ENCODE measurements around the gene EME2. TPM values are rescaled to one million over a fixed set of nuclear protein-coding genes. Genes with fewer than 3 reads are reported as not detected.

The EME2 gene
- polyA plus RNA-seq, 3 donors from 2014 or later = 0.79 to 2.2 (median 1.0) TPM

GRCh38 chr16:1751946-1752345 lies 20.7 kb upstream of the EME2 start:
- peaks cover 0 to 19% (median 0%) of the 10 kb centered on the region in 3 donors for H3K36me3 Mint-ChIP-seq
- H3K27ac Mint-ChIP-seq = no peak overlapping the region
- no peaks in the 10 kb centered on the region for H3K9me3 Mint-ChIP-seq
- DNase-seq = no peak
- H3K27me3 Mint-ChIP-seq (ENCODE audit: low read depth in 3 of 3) = peaks cover 0 to 2% (median 2%) of the 10 kb centered on the region in 3 donors
- H3K4me1 Mint-ChIP-seq = peaks cover 3 to 5% of the 10 kb centered on the region in 2 donors
- no peak overlapping the region for H3K4me3 Mint-ChIP-seq

- H3K4me1 Mint-ChIP-seq = peaks cover 6 to 8% of the 10 kb centered on the region in 2 donors
- DNase-seq = no peak
- H3K9me3 Mint-ChIP-seq = no peaks in the 10 kb centered on the region
- H3K27ac Mint-ChIP-seq = no peak overlapping the region
- peaks cover 0 to 2% (median 2%) of the 10 kb centered on the region in 3 donors for H3K27me3 Mint-ChIP-seq (ENCODE audit: low read depth in 3 of 3)
- peaks cover 0 to 19% (median 0%) of the 10 kb centered on the region in 3 donors for H3K36me3 Mint-ChIP-seq
- no peak overlapping the region for H3K4me3 Mint-ChIP-seq
Observed at GRCh38 chr16:1752853-1753252, 19.8 kb upstream of the EME2 start.

- Mint-ChIP-seq H3K4me3 (no peak overlapping the region), H3K36me3 (peaks cover 0 to 12% (median 0%) of the 10 kb centered on the region in 3 donors), H3K27ac (no peak overlapping the region), H3K27me3 (ENCODE audit: low read depth in 3 of 3) (peaks cover 0 to 2% (median 2%) of the 10 kb centered on the region in 3 donors), H3K4me1 (peaks cover 6 to 9% of the 10 kb centered on the region in 2 donors), H3K9me3 (no peaks in the 10 kb centered on the region)
- DNase-seq = no peak
Observed at GRCh38 chr16:1754204-1754603, 18.4 kb upstream of the EME2 start.

DNA sequence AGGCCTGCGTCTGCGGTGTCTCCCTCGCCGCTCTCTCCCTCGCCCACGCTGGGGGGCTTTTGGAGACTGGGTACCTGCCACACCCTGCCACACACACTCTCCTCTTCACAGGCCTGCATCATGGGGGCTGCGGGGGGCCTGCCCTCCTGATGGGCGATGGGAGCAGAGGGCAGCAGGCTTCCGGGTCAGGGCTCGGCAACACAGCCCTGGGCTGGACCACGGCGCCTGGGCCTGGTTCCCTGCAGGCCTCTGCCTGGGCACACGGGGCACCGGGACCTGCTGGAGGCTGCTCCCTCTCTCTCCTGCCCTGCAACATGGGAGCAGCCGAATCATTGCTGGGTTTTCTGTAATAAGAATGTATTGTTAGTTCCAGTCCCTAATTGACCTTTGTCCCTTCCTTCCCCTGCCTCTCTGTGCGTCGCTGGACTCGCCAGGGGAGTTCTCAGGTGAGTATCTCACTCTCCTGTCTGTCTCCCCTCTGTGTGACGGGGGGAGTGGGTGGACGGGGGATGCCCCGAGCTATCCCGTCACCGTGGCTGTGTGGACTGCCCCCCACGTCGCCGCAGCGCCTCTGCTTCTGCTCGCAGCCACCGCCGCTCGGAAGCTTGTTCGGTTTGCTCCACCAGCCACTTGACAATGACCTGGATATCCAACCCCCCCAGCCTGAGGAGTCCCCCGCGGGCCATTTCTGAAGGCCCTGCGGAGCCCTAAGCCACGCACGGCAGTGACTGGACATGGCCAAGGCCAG lies 14.7 kb upstream of the EME2 start:
- no peak overlapping the region for H3K4me3 Mint-ChIP-seq
- no peaks in the 10 kb centered on the region for H3K9me3 Mint-ChIP-seq
- H3K4me1 Mint-ChIP-seq = peaks cover 6 to 9% of the 10 kb centered on the region in 2 donors
- peaks cover 0 to 16% (median 0%) of the 10 kb centered on the region in 3 donors for H3K36me3 Mint-ChIP-seq
- H3K27me3 Mint-ChIP-seq (ENCODE audit: low read depth in 3 of 3) = peaks cover 0 to 2% (median 0%) of the 10 kb centered on the region in 3 donors
- no peak for DNase-seq
- no peak overlapping the region for H3K27ac Mint-ChIP-seq

GRCh38 chr16:1758923-1759322 lies 13.7 kb upstream of the EME2 start:
- no peak overlapping the region for H3K4me3 Mint-ChIP-seq
- no peaks in the 10 kb centered on the region for H3K9me3 Mint-ChIP-seq
- H3K36me3 Mint-ChIP-seq = peaks cover 0 to 15% (median 0%) of the 10 kb centered on the region in 3 donors
- DNase-seq = no peak
- H3K27ac Mint-ChIP-seq = no peak overlapping the region
- peaks cover 6 to 9% of the 10 kb centered on the region in 2 donors for H3K4me1 Mint-ChIP-seq
- peaks cover 0 to 2% (median 1%) of the 10 kb centered on the region in 3 donors for H3K27me3 Mint-ChIP-seq (ENCODE audit: low read depth in 3 of 3)

GRCh38 chr16:1759511-1759910 lies 13.1 kb upstream of the EME2 start:
- DNase-seq = no peak
- H3K4me1 Mint-ChIP-seq = peaks cover 6 to 9% of the 10 kb centered on the region in 2 donors

DNA sequence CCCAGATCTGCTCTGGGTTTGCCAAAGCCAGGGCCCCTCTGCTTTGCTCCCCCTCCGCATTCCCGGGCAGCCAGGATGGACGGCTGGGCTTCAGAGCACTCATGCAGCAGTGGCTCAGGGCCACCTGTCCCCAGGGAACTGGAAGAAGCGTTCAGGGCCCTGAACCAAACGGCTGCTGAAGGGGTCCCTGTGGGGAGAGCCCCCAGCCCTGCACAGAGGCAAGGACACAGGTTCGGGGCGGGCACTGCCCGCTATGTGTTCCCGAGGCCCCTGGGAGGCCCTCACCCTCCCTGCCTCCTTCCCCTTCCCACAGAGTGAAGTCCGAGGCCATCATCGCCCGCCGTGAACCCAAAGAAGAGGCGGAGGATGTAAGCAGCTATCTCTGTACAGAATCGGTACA lies 11.7 kb upstream of the EME2 start:
- H3K27me3 Mint-ChIP-seq (ENCODE audit: low read depth in 3 of 3) = peaks cover 0 to 2% (median 1%) of the 10 kb centered on the region in 3 donors
- no peak overlapping the region for H3K4me3 Mint-ChIP-seq
- H3K27ac Mint-ChIP-seq = no peak overlapping the region
- H3K36me3 Mint-ChIP-seq = peaks cover 0 to 6% (median 0%) of the 10 kb centered on the region in 3 donors
- H3K4me1 Mint-ChIP-seq = peaks cover 6 to 11% of the 10 kb centered on the region in 2 donors
- no peak for DNase-seq
- H3K9me3 Mint-ChIP-seq = no peaks in the 10 kb centered on the region

More at GRCh38 chr16:1759511-1759910, 13.1 kb upstream of the EME2 start:
- H3K36me3 Mint-ChIP-seq = peaks cover 0 to 15% (median 0%) of the 10 kb centered on the region in 3 donors
- H3K27ac Mint-ChIP-seq = no peak overlapping the region
- peaks cover 0 to 2% (median 1%) of the 10 kb centered on the region in 3 donors for H3K27me3 Mint-ChIP-seq (ENCODE audit: low read depth in 3 of 3)
- no peaks in the 10 kb centered on the region for H3K9me3 Mint-ChIP-seq
- no peak overlapping the region for H3K4me3 Mint-ChIP-seq

DNA sequence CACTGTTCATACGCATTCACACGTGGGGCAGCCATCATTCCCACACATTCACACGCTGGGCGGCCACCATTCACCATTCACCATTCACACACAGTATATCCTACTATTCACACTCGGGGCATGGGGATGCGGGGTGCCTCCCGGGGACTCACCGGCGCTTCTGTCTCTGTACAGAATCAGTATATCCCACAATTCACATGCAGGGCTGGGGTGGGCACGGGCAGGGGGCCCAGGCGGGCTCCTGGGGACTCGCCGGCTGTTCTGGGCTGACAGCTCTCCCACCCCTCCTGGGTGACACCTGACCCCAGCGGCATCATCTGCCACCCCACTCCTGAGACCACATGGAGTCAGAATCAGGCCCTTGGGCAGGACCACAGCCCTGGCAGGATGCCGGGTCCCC lies 10.9 kb upstream of the EME2 start:
- Mint-ChIP-seq H3K4me1 (peaks cover 3 to 9% of the 10 kb centered on the region in 2 donors), H3K36me3 (peaks cover 0 to 6% (median 0%) of the 10 kb centered on the region in 3 donors), H3K9me3 (no peaks in the 10 kb centered on the region), H3K4me3 (no peak overlapping the region), H3K27me3 (ENCODE audit: low read depth in 3 of 3) (peaks cover 0 to 2% (median 1%) of the 10 kb centered on the region in 3 donors), H3K27ac (no peak overlapping the region)
- DNase-seq = no peak

DNA sequence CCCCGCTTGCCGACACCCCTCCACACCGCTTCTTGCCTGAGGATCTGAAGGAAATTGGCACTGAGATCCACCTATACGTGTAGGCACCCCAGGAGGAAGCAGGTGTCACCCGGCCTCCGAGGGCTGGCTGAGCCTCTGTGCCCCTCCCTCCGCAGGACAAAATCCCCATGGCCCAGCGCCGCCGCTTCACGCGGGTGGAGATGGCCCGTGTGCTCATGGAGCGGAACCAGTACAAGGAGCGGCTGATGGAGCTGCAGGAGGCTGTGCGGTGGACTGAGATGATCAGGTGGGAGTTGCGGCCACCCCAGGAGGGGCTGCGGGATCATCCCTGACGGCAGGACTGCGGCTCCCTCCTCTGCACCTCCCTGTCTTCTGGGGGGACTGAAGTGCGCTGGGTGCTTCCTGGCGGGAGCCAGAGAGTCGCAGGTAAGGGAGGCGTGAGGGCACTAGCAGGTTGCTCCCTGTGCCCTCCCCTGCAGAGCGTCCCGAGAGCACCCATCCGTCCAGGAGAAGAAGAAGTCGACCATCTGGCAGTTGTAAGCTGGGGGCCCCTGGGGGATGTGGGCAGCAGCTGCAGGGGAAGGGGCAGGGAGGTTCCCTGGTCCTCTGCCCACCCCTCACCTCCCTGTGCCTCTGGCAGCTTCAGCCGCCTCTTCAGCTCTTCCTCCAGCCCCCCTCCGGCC lies 10.3 kb upstream of the EME2 start:
- peaks cover 0 to 6% (median 0%) of the 10 kb centered on the region in 3 donors for H3K36me3 Mint-ChIP-seq
- no peak overlapping the region for H3K27ac Mint-ChIP-seq
- peaks cover 0 to 2% (median 1%) of the 10 kb centered on the region in 3 donors for H3K27me3 Mint-ChIP-seq (ENCODE audit: low read depth in 3 of 3)
- peaks cover 0 to 6% of the 10 kb centered on the region in 2 donors for H3K4me1 Mint-ChIP-seq
- H3K4me3 Mint-ChIP-seq = no peak overlapping the region
- DNase-seq = no peak
- no peaks in the 10 kb centered on the region for H3K9me3 Mint-ChIP-seq

DNA sequence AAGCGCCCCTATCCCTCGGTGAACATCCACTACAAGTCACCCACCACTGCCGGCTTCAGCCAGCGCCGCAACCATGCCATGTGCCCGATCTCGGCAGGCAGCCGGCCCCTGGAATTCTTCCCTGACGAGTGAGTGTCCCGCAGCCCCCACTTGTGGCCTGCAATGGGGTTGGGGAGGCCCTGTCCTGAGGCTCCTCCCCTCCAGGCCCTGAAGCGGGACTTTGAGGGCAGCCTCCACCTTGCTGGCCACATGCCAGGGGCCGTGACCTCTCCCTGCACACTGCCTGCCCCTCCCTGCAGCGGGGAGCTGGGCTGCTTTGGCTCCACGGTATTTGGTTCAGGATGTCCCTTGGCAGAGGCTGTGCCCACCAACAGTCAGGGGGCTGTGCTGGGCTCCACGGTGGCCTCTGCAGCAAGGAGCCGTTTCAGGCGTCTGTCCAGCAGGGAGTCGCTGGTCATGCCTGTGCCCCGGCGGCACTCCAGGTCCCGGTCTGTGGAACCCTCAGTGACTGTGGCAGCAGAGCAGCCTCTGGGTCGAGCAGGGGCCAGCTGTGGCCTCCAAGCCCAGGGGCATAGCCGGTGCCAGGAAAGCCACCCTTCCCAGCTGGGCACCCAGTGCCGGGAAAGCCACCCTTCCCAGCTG lies 9.6 kb upstream of the EME2 start:
- Mint-ChIP-seq H3K36me3 (peaks cover 0 to 6% (median 0%) of the 10 kb centered on the region in 3 donors), H3K27ac (no peak overlapping the region), H3K9me3 (no peaks in the 10 kb centered on the region), H3K4me3 (no peak overlapping the region), H3K4me1 (peaks cover 0 to 2% of the 10 kb centered on the region in 2 donors), H3K27me3 (ENCODE audit: low read depth in 3 of 3) (peaks cover 0 to 2% (median 1%) of the 10 kb centered on the region in 3 donors)
- DNase-seq = no peak

DNA sequence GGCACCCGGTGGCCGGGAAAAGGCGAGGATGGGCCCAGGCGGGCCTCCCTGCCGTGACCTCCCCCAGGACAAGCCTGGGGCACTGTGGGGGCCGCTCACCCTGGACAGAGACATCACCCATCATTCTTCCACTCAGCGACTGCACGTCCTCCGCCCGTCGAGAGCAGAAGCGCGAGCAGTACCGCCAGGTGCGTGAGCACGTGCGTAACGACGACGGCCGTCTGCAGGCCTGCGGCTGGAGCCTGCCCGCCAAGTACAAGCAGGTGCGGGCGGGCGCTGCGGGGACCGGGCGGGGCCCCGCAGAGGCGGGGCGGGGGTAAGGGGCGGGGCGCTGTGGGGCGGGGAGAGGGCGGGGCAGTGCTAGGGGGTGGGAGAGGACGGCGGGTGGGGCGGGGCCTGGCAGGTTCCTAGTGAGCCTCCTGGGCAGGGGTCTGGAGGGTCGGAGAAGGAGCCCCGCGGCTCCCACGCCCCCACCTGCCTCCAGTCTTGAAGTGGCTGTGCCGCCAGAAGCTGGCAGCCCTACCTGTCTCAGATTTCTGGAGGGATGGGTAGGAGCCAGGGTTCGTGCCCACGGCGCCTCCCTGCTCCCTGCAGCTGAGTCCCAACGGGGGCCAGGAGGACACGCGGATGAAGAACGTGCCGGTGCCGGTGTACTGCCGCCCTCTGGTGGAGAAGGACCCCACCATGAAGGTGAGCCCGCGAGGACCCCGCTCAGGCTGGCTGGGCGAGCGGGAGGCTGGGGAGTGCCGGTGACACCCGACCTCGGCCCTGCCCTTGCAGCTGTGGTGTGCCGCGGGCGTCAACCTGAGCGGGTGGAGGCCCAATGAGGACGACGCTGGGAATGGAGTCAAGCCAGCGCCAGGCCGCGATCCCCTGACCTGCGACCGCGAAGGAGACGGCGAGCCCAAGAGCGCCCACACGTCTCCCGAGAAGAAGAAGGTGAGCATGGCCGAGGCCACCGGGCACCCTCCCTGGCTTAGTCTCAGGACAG lies 8.8 kb upstream of the EME2 start:
- no peak overlapping the region for H3K4me3 Mint-ChIP-seq
- no peaks in the 10 kb centered on the region for H3K9me3 Mint-ChIP-seq
- peaks cover 0 to 2% of the 10 kb centered on the region in 2 donors for H3K4me1 Mint-ChIP-seq
- no peak for DNase-seq
- no peak overlapping the region for H3K27ac Mint-ChIP-seq
- H3K27me3 Mint-ChIP-seq (ENCODE audit: low read depth in 3 of 3) = peaks cover 0 to 2% (median 1%) of the 10 kb centered on the region in 3 donors
- H3K36me3 Mint-ChIP-seq = peaks cover 0 to 6% (median 0%) of the 10 kb centered on the region in 3 donors

DNA sequence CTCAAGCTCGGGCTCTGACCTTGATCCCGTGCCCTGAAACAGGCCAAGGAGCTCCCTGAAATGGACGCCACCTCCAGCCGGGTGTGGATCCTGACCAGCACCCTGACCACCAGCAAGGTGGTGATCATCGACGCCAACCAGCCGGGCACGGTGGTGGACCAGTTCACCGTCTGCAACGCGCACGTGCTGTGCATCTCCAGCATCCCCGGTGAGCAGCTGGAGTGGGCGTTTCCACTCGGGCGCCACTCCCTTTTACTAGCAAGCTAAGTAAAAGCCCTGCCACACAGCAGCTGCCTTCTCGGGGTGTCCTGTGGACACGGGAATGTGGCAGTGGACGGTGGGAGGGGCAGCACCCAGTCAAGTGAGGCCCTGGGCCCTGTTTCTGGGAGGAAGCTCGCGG lies 7.6 kb upstream of the EME2 start:
- Mint-ChIP-seq H3K27me3 (ENCODE audit: low read depth in 3 of 3) (peaks cover 0 to 4% (median 0%) of the 10 kb centered on the region in 3 donors), H3K9me3 (no peaks in the 10 kb centered on the region), H3K4me3 (no peak overlapping the region), H3K4me1 (peaks cover 0 to 2% of the 10 kb centered on the region in 2 donors), H3K27ac (peak overlapping the region in 1 of 6 donors; percentile 29), H3K36me3 (peaks cover 0 to 6% (median 0%) of the 10 kb centered on the region in 3 donors)
- no peak for DNase-seq

- DNase-seq = no peak
- H3K4me1 Mint-ChIP-seq = peaks cover 6 to 8% of the 10 kb centered on the region in 2 donors
- no peaks in the 10 kb centered on the region for H3K9me3 Mint-ChIP-seq
- H3K27me3 Mint-ChIP-seq (ENCODE audit: low read depth in 3 of 3) = peaks cover 0 to 5% (median 2%) of the 10 kb centered on the region in 3 donors
- H3K27ac Mint-ChIP-seq = no peak overlapping the region
- peaks cover 0 to 6% (median 0%) of the 10 kb centered on the region in 3 donors for H3K36me3 Mint-ChIP-seq
- no peak overlapping the region for H3K4me3 Mint-ChIP-seq
Observed at GRCh38 chr16:1765826-1766225, 6.8 kb upstream of the EME2 start.
